CD14-positive monocyte (primary cell): ENCODE results near the gene PIK3C3. TPM values are rescaled to one million over a fixed set of nuclear protein-coding genes. Genes with fewer than 3 reads are reported as not detected.

Experiments used
- DNase-seq, 3 donors: peaks; one replicate each; pipeline ENCODE4 v3.0.0-alpha.2; 2011 to 2022
- H2AFZ ChIP-seq: 2 replicates; pipeline ENCODE4 v1.6.0; 2012; ENCODE audit warnings: mild to moderate bottlenecking, low read depth, low read length, inconsistent platforms; ENCODE audit not compliant: insufficient read depth, poor library complexity, severe bottlenecking
- H3K27ac ChIP-seq, 2 donors: 1 replicate in 1 of 2; 2 replicates in 1 of 2; pipeline ENCODE4 v1.5.1; 2012 to 2013; ENCODE audit warnings: low read length in 2 of 2, control low read depth in 1 of 2, inconsistent platforms in 1 of 2, low read depth in 1 of 2, mild to moderate bottlenecking in 1 of 2
- H3K27me3 ChIP-seq, 2 donors: one replicate each; pipeline versions ENCODE4 v1.6.0 to v1.6.1; 2011 to 2013; ENCODE audit warnings: low read length in 2 of 2; ENCODE audit not compliant: control insufficient read depth in 2 of 2, insufficient read depth in 2 of 2
- H3K36me3 ChIP-seq, 2 donors: replicated peaks in 1 of 2; 1 replicate in 1 of 2; 2 replicates in 1 of 2; pipeline versions ENCODE4 v1.5.1 to v1.6.1; 2012 to 2013; ENCODE audit warnings: low read length in 2 of 2, control low read depth in 1 of 2, inconsistent platforms in 1 of 2, mild to moderate bottlenecking in 1 of 2; ENCODE audit not compliant: insufficient read depth in 2 of 2, control insufficient read depth in 1 of 2
- H3K4me1 ChIP-seq, 2 donors: 1 replicate in 1 of 2; 2 replicates in 1 of 2; pipeline versions ENCODE4 v1.5.1 to v1.6.1; 2012 to 2013; ENCODE audit warnings: low read length in 2 of 2, control low read depth in 1 of 2, inconsistent platforms in 1 of 2, mild to moderate bottlenecking in 1 of 2, moderate library complexity in 1 of 2; ENCODE audit not compliant: insufficient read depth in 2 of 2, control insufficient read depth in 1 of 2
- H3K4me2 ChIP-seq: replicated peaks from 2 replicates; pipeline ENCODE3; 2012; ENCODE audit warnings: low read length, moderate library complexity, mild to moderate bottlenecking; ENCODE audit not compliant: poor library complexity, severe bottlenecking; ENCODE audit errors: extremely low read depth
- H3K4me3 ChIP-seq, 3 experiments: fragments of 200-600 bp in 1 of 3; sonication (generic) in 1 of 3; replicated peaks in 1 of 3; 1 replicate in 2 of 3; 2 replicates in 1 of 3; pipeline ENCODE4 v1.5.1; 2011 to 2013; ENCODE audit warnings: low read length in 3 of 3, mild to moderate bottlenecking in 3 of 3, control low read depth in 2 of 3, low read depth in 2 of 3, inconsistent platforms in 1 of 3, moderate library complexity in 1 of 3
- H3K79me2 ChIP-seq: 2 replicates; pipeline ENCODE4 v1.6.0; 2012; ENCODE audit warnings: mild to moderate bottlenecking, control low read depth, inconsistent platforms, low read length, moderate library complexity; ENCODE audit not compliant: insufficient read depth
- H3K9ac ChIP-seq: 2 replicates; pipeline ENCODE4 v1.6.0; 2017; ENCODE audit warnings: low read length, mild to moderate bottlenecking; ENCODE audit not compliant: insufficient read depth, poor library complexity, severe bottlenecking
- H3K9me3 ChIP-seq, 2 donors: replicated peaks in 1 of 2; 1 replicate in 1 of 2; 2 replicates in 1 of 2; pipeline versions ENCODE4 v1.5.1 to v1.6.1; 2012 to 2013; ENCODE audit warnings: low read length in 2 of 2, control low read depth in 1 of 2; ENCODE audit not compliant: control insufficient read depth in 1 of 2, insufficient read depth in 1 of 2
- H4K20me1 ChIP-seq: 2 replicates; pipeline ENCODE4 v1.6.0; 2012; ENCODE audit warnings: mild to moderate bottlenecking, low read length, control low read depth, moderate library complexity; ENCODE audit not compliant: insufficient read depth
- H3K27ac Mint-ChIP-seq, 7 donors: one replicate each; pipeline ENCODE4 v1.8.0; 2020; ENCODE audit warnings: mild to moderate bottlenecking in 7 of 7, mixed read lengths in 7 of 7, moderate library complexity in 6 of 7, inconsistent platforms in 2 of 7
- H3K27me3 Mint-ChIP-seq, 3 donors: one replicate each; pipeline ENCODE4 v1.8.0; 2021 to 2022; ENCODE audit warnings: low read depth in 3 of 3, mild to moderate bottlenecking in 3 of 3, mixed read lengths in 3 of 3, moderate library complexity in 3 of 3, inconsistent platforms in 1 of 3
- H3K36me3 Mint-ChIP-seq, 2 donors: one replicate each; pipeline ENCODE4 v1.8.0; 2020; ENCODE audit warnings: mixed read lengths in 2 of 2, inconsistent platforms in 1 of 2, mild to moderate bottlenecking in 1 of 2
- H3K4me1 Mint-ChIP-seq: one replicate; pipeline ENCODE4 v1.8.0; 2020; ENCODE audit warnings: mild to moderate bottlenecking, mixed read lengths
- H3K4me3 Mint-ChIP-seq, 2 donors: one replicate each; pipeline ENCODE4 v1.8.0; 2020; ENCODE audit warnings: mild to moderate bottlenecking in 2 of 2, mixed read lengths in 2 of 2, moderate library complexity in 1 of 2
- H3K9me3 Mint-ChIP-seq, 7 donors: one replicate each; pipeline ENCODE4 v1.8.0; 2020 to 2022; ENCODE audit warnings: mixed read lengths in 7 of 7, mild to moderate bottlenecking in 6 of 7, moderate library complexity in 6 of 7, inconsistent platforms in 2 of 7
- CTCF ChIP-seq: fragments of 200-600 bp; IDR thresholded peaks from one replicate; pipeline ENCODE4 v1.8.0; 2022; ENCODE audit warnings: antibody characterized with exemption, mild to moderate bottlenecking
- WGBS: methylation state at CpG from one replicate; pipeline ENCODE4 v1.1.5; 2013; ENCODE audit warnings: missing lambda C conversion rate; ENCODE audit not compliant: insufficient coverage; 5-methylcytosine and 5-hydroxymethylcytosine counted together
- intact Hi-C, 2 donors: fragments of 100-400 bp; cut with micrococcal nuclease; formaldehyde crosslinking; loops; one replicate each; pipeline versions ENCODE4 v1.15.0 to v1.15.1; 2023
- polyA plus RNA-seq, 3 donors: library from polyadenylated mRNA; depleted of rRNA in 1 of 3; unstranded in 2 of 3; stranded (reverse) in 1 of 3; fragments of 300-500 nt in 2 of 3; fragments of >200 nt in 1 of 3; fragmentation: Illumina TruSeq in 2 of 3; gene quantifications; 1 replicate in 2 of 3; 2 replicates in 1 of 3; pipeline ENCODE4 v1.2.3, GENCODE V29; 2012 to 2021

Gene PIK3C3
- polyA plus RNA-seq, 3 donors = 16.5 to 29.1 (median 25.9) TPM

DNA sequence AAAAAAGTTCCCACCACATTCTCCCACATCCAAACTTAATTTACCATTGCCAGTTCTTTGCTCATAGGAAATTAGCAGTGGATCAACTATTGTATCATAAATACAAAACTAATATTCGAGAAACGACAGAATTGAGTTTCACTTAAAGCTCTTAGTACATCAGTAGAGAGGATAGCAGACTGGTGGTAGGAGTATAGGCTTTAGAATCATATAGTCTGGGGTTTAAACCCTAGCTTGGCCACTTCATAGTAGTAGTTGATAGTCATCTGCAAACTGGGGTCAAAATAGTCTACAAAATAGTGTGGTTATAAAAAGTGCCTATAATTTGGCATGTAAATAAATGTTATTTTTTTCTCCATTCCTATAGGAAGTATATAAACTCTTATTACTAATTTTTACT, 30.9 kb downstream of the PIK3C3 start:
- no peaks in the 10 kb centered on the region for H3K4me1 Mint-ChIP-seq
- H3K4me1 ChIP-seq = no peaks in the 10 kb centered on the region
- DNase-seq = no peak
- WGBS = no CpG with 5 or more reads among the region's 2 CpGs
- peaks cover 28 to 65% of the 10 kb centered on the region in 2 donors for H3K36me3 ChIP-seq
- no peak overlapping the region for H3K4me3 Mint-ChIP-seq
- H3K27ac ChIP-seq = no peak overlapping the region
- H3K4me2 ChIP-seq = no peak overlapping the region
- H2AFZ ChIP-seq = no peak overlapping the region
- no peaks in the 10 kb centered on the region for H3K27me3 ChIP-seq
- H3K9me3 Mint-ChIP-seq = no peaks in the 10 kb centered on the region
- TF ChIP-seq CTCF = no peak
- no peak overlapping the region for H3K9ac ChIP-seq
- H3K79me2 ChIP-seq = no peaks in the 10 kb centered on the region
- intact Hi-C loops = no loop called here
- H3K27ac Mint-ChIP-seq = no peak overlapping the region
- H3K4me3 ChIP-seq = no peak overlapping the region
- H3K9me3 ChIP-seq = no peaks in the 10 kb centered on the region
- H3K27me3 Mint-ChIP-seq = no peaks in the 10 kb centered on the region
- H4K20me1 ChIP-seq = peaks cover 10% of the 10 kb centered on the region
- H3K36me3 Mint-ChIP-seq = peaks cover 30 to 39% of the 10 kb centered on the region in 2 donors

DNA sequence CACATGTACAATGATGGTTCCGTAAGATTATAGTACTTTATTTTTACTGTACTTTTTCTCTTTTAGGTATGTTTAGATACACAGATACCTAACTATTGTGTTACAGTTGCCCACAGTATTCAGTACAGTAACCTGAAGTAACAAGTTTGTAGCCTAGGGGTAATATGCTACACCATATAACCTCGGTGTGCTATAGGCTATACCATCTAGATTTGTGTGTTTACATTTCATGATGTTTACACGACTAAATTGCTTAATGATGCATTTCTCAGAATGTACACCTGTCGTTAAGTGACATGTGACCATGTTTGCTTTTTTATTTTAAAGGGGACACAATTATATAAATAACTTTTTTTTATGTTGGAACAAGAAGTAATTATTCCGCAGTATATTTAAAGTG, 34.5 kb downstream of the PIK3C3 start:
- Mint-ChIP-seq H3K27ac (no peak overlapping the region), H3K9me3 (no peaks in the 10 kb centered on the region), H3K27me3 (no peaks in the 10 kb centered on the region), H3K4me1 (peaks cover 16% of the 10 kb centered on the region), H3K36me3 (peaks cover 42 to 46% of the 10 kb centered on the region in 2 donors), H3K4me3 (no peak overlapping the region)
- TF ChIP-seq CTCF = no peak
- no peak overlapping the region for H3K27ac ChIP-seq
- H3K4me2 ChIP-seq = no peak overlapping the region
- peaks cover 7 to 17% of the 10 kb centered on the region in 2 donors for H3K4me1 ChIP-seq
- WGBS = no CpG with 5 or more reads among the region's 5 CpGs
- no peaks in the 10 kb centered on the region for H3K79me2 ChIP-seq
- H3K27me3 ChIP-seq = no peaks in the 10 kb centered on the region
- no peak overlapping the region for H3K9ac ChIP-seq
- H3K4me3 ChIP-seq = no peak overlapping the region
- intact Hi-C loops = no loop called here
- no peak overlapping the region for H2AFZ ChIP-seq
- no peaks in the 10 kb centered on the region for H3K9me3 ChIP-seq
- H4K20me1 ChIP-seq = peaks cover 3% of the 10 kb centered on the region
- H3K36me3 ChIP-seq = peaks cover 38 to 70% of the 10 kb centered on the region in 2 donors
- no peak for DNase-seq
